AG09319 (cell line): ENCODE data around the gene HIPK2.

ENCODE experiments used
- DNase-seq: peaks from one replicate; pipeline ENCODE4 v3.0.0-alpha.2; 2010; ENCODE audit warnings: low read depth; ENCODE audit errors: extremely low read depth
- CTCF ChIP-seq: IDR thresholded peaks from 2 replicates; pipeline ENCODE4 v1.5.1; 2011; ENCODE audit warnings: low read depth, mild to moderate bottlenecking, inconsistent platforms, low read length, moderate library complexity

The HIPK2 gene

GRCh38 chr7:139548302-139549028 lies 229.3 kb downstream of the HIPK2 start:
- no peak for TF ChIP-seq CTCF
- DNase-seq: no peak

- TF ChIP-seq CTCF: no peak
- no peak for DNase-seq
Measured at GRCh38 chr7:139544645-139545044, 233.2 kb downstream of the HIPK2 start.

- no peak for DNase-seq
- TF ChIP-seq CTCF: no peak
Measured at GRCh38 chr7:139543801-139544603, 233.8 kb downstream of the HIPK2 start.

- DNase-seq: no peak
- TF ChIP-seq CTCF: no peak
Measured at GRCh38 chr7:139542308-139543151, 235.3 kb downstream of the HIPK2 start.

- DNase-seq: no peak
- TF ChIP-seq CTCF: no peak
Measured at GRCh38 chr7:139541600-139542307, 236.0 kb downstream of the HIPK2 start.

GRCh38 chr7:139540203-139540602 lies 237.6 kb downstream of the HIPK2 start:
- TF ChIP-seq CTCF: no peak
- no peak for DNase-seq
